Left ventricle myocardium inferior (tissue), 1 donor: ENCODE results near the gene PKD1. TPM values are rescaled to one million over a fixed set of nuclear protein-coding genes. Genes with fewer than 3 reads are reported as not detected.

Experiments used
- DNase-seq: peaks from one replicate; pipeline ENCODE4 v3.0.0-alpha.2; 2020
- H3K27ac ChIP-seq: fragments of 200-600 bp; replicated peaks from 2 replicates; pipeline ENCODE4 v1.8.0; 2021
- H3K27me3 ChIP-seq: fragments of 200-600 bp; 2 replicates; pipeline ENCODE4 v1.8.0; 2021; ENCODE audit warnings: low read depth
- H3K36me3 ChIP-seq: fragments of 200-600 bp; 2 replicates; pipeline ENCODE4 v1.8.0; 2021
- H3K4me1 ChIP-seq: fragments of 200-600 bp; 2 replicates; pipeline ENCODE4 v1.8.0; 2021
- H3K4me3 ChIP-seq: fragments of 200-600 bp; 2 replicates; pipeline ENCODE4 v1.8.0; 2021; ENCODE audit warnings: mild to moderate bottlenecking, moderate library complexity
- H3K9me3 ChIP-seq: fragments of 200-600 bp; replicated peaks from 2 replicates; pipeline ENCODE4 v1.8.0; 2021
- CTCF ChIP-seq: fragments of 200-600 bp; IDR thresholded peaks from 2 replicates; pipeline ENCODE4 v1.8.0; 2021; ENCODE audit warnings: antibody characterized with exemption, mild to moderate bottlenecking, borderline replicate concordance
- intact Hi-C: fragments of 100-400 bp; cut with micrococcal nuclease; formaldehyde crosslinking; loops from one replicate; pipeline ENCODE4 v1.11.0; 2022
- total RNA-seq: library from RNA; stranded (reverse); fragmentation: NEBNext Ultra II Directional; extraction: Animal tissue kit (Norgen Biotek cat#: 25700); gene quantifications from one replicate; pipeline ENCODE4 v1.2.1, GENCODE V29; 2021
- donor health status: DM: no; HTN: yes; CAD: no; lungs with severe emphysema.

Gene PKD1
- total RNA-seq, 1 donor from 2014 or later: 83.9 TPM

GRCh38 chr16:2162676-2163118 is 27.0 kb upstream of the PKD1 start:
- H3K9me3 ChIP-seq: no peaks in the 10 kb centered on the region
- H3K4me1 ChIP-seq: peaks cover 37% of the 10 kb centered on the region
- peaks cover 20% of the 10 kb centered on the region for H3K36me3 ChIP-seq
- no peaks in the 10 kb centered on the region for H3K27me3 ChIP-seq
- intact Hi-C loops: no loop called here
- H3K27ac ChIP-seq: no peak overlapping the region
- no peak for TF ChIP-seq CTCF
- H3K4me3 ChIP-seq: no peak overlapping the region
- DNase-seq: no peak

GRCh38 chr16:2161911-2162310 is 26.2 kb upstream of the PKD1 start:
- H3K27ac ChIP-seq: peak overlapping the region; percentile 67
- no peaks in the 10 kb centered on the region for H3K27me3 ChIP-seq
- no peak for TF ChIP-seq CTCF
- intact Hi-C loops: no loop called here
- H3K9me3 ChIP-seq: no peaks in the 10 kb centered on the region
- no peak for DNase-seq
- no peak overlapping the region for H3K4me3 ChIP-seq
- H3K36me3 ChIP-seq: peaks cover 13% of the 10 kb centered on the region
- peaks cover 45% of the 10 kb centered on the region for H3K4me1 ChIP-seq

GRCh38 chr16:2160915-2161551 is 25.3 kb upstream of the PKD1 start:
- Histone ChIP-seq H3K9me3 (no peaks in the 10 kb centered on the region), H3K4me3 (peak overlapping the region; percentile 11), H3K27me3 (no peaks in the 10 kb centered on the region), H3K27ac (peak overlapping the region; percentile 67), H3K36me3 (peaks cover 5% of the 10 kb centered on the region), H3K4me1 (peaks cover 54% of the 10 kb centered on the region)
- DNase-seq: peak; percentile 58
- intact Hi-C loops: no loop called here
- no peak for TF ChIP-seq CTCF

GRCh38 chr16:2159175-2159838 is 23.6 kb upstream of the PKD1 start:
- Histone ChIP-seq H3K4me1 (peaks cover 64% of the 10 kb centered on the region), H3K27ac (peak overlapping the region; percentile 58), H3K36me3 (no peaks in the 10 kb centered on the region), H3K27me3 (no peaks in the 10 kb centered on the region), H3K4me3 (peak overlapping the region; percentile 33), H3K9me3 (no peaks in the 10 kb centered on the region)
- no peak for DNase-seq
- TF ChIP-seq CTCF: no peak
- intact Hi-C loops: no loop called here

GRCh38 chr16:2158262-2158638 is 22.6 kb upstream of the PKD1 start:
- Histone ChIP-seq H3K27me3 (no peaks in the 10 kb centered on the region), H3K4me3 (no peak overlapping the region), H3K9me3 (no peaks in the 10 kb centered on the region), H3K36me3 (no peaks in the 10 kb centered on the region), H3K27ac (no peak overlapping the region), H3K4me1 (peaks cover 74% of the 10 kb centered on the region)
- no peak for DNase-seq
- TF ChIP-seq CTCF: no peak
- intact Hi-C loops: no loop called here
